G401.6 (cell line): ENCODE results near the gene GLRX2.
"Not testable (repeated sequence)": the region's sequence is repeated elsewhere in the genome, so short reads cannot be mapped to it uniquely, and the experiment has no call there.

Experiments
- FAIRE-seq: peaks from 2 replicates; lab custom pipeline; 2012; peaks lifted over from hg19 to GRCh38; lab: Jason Lieb, UNC

The GLRX2 gene

DNA sequence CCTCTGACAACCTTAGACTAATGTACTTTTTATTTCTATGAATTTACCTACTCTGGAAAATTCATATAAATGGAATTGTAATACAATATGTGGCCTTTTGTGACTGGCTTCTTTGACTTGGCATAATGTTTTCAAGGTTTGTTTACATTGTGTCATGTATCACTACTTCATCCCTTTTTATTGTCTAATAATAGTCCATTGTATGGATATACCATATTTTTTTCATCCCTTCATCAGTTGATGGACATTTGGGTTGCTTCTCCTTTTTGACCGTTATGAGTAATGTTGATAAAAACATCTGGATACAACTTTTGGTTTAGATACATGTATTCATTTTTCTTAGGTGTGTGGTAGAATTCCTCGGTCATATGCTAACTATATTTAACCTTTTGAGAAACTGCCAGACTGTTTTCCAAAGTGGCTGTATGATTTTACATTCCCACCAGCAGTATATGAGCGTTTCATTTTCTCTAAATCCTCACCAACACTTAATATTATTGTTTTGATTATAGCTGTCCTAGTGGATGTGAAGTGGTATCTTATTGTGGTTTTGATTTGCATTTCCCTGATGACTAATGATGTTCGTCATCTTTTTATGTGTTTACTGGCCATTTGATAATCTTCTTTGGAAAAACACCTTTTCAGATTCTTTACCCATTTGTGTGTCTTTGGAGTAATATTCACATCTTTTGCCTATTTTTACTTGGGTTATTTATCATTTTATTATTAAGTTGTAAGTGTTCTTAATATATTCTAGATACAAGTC lies 42.3 kb downstream of the GLRX2 start:
- FAIRE-seq: no peak

- FAIRE-seq: no peak
Observed at GRCh38 chr1:193060938-193061337, 44.3 kb downstream of the GLRX2 start.

DNA sequence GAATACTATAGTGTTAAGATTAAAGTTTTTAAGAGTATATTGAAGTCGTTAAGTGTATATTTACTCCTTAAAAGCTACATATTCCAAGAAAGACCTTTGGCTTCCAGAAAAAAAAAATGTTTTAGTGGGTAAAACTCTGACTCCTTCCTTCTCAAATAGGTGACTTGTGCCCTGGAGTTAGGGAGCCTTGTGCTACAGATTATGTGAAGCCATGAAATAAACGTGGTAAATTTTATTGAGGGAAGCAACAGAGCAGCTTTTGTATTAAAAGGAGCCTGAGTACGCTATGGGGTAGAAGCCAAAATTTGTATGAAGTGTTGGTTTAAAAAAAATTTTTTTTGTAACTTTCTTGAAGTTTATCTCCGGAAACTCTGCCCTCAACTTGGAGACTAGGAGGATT lies 44.8 kb downstream of the GLRX2 start:
- no peak for FAIRE-seq

DNA sequence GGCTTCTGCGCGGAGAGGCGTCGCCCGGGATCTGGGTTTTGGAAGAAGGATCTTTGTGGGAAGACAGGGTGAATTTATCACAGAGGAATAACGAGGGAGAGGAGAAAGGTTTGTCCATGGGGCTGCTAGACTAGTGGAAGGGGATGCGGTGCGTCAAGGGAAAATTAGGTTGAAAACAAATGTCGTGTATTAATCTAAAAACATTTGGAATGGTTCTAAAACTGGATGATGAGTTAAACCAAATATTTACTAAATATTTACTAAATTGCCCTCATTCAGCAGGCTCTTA lies 45.2 kb downstream of the GLRX2 start:
- FAIRE-seq: no peak

GRCh38 chr1:193059282-193060114 lies 45.7 kb downstream of the GLRX2 start, which contains the start of the genes RO60 and UCHL5:
RO60 (plus strand) TSS chr1:193059612; CDS start chr1:193069055, 9,443 bp downstream.
UCHL5 (minus strand) TSS chr1:193059360; CDS start chr1:193059260, 100 bp downstream.
- FAIRE-seq: peak; percentile 97

DNA sequence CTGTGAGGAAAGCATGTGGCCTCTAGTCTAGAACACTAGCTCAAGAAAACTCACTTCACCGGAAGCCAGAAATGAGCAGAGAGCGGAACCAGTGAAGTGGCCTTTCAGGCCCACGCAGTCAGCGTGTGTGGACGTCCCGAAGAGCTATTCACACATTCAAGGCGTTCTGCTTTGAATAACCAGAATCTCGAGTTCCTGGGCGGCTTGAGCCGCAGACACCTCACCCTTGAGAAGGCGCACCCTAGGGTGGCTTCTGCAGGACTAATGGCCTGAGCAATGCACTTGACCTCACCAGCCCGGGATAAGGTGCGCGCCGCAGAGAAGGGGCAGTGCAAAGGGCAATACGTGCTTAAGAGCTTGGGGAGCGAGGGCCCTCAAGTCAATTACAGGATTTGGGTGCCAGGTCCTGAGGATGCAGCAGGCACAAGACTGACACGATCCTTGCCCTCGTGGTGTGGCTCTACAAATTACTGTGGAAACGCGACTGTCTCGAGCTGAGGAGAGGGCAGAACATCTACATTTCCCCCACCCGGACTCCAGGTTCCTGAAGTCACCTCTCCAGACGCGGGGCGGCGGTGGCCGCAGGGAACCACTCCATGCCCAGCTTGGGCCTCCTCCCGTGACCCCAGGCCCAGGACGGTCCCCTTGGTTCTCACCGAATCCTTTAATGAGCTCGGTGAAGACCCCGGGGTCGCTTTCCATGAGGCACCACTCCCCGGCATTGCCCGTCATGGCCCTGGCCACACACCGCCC lies 46.5 kb downstream of the GLRX2 start:
- no peak for FAIRE-seq

DNA sequence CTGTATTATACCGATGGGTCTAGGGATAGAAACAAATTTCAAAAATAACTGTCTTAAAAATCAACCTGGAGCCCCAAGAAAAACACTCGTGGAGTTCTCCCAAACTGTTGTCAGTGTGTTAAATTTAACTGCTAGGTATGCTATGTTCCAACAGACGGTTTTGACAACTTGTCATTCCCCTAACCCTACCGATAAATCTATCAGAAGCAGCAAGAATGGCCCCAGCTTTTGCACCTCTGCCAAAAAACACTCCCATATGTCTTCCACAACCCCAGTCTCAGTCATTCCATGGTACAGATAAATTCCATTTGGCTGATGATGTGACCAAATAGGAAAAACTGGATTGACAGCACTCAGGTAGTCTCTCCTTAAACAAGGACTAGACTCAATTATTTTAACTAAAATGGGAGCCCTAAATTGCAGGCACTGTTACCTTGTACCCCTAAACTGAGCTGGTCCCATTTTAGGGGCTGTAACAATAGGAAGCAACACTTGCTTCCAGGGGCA lies 51.0 kb downstream of the GLRX2 start:
- no peak for FAIRE-seq

- FAIRE-seq: not testable (repeated sequence)
Observed at GRCh38 chr1:193048913-193049312, 56.3 kb downstream of the GLRX2 start.
